ENCODE data around the gene LPP.

LPP gene

DNA sequence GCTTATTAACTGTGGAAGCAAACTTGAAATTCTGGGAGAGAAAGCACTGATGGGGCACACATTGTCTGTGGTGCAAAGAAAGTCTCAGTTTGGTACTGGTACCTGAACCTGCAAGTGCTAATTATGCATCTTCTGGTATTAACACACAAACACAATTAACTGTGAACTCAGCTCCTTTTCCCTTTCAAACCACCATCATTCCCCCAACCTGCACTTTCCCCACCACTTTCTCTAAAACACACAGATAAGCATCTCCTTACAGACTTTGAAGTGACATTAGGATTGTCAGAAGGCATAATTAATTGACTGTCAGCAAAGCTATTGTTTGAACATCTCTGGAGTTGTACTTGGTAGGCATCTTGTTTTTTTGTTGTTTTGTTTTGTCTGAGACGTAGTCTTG lies 565.6 kb downstream of the LPP start:
- Mint-ChIP-seq H3K36me3 (ENCODE audit: low read depth) (no peaks in the 10 kb centered on the region), H3K27ac (no peak overlapping the region), H3K27me3 (no peaks in the 10 kb centered on the region), H3K4me3 (no peak overlapping the region), H3K9me3 (no peaks in the 10 kb centered on the region), H3K4me1 (ENCODE audit: low read depth) (peaks cover 43% of the 10 kb centered on the region)
- no peak for DNase-seq

- H3K27ac Mint-ChIP-seq, result no peak overlapping the region
- no peak overlapping the region for H3K4me3 Mint-ChIP-seq
- no peak for DNase-seq
- H3K27me3 Mint-ChIP-seq, result no peaks in the 10 kb centered on the region
- peaks cover 44% of the 10 kb centered on the region for H3K4me1 Mint-ChIP-seq (ENCODE audit: low read depth)
- no peaks in the 10 kb centered on the region for H3K9me3 Mint-ChIP-seq
- no peaks in the 10 kb centered on the region for H3K36me3 Mint-ChIP-seq (ENCODE audit: low read depth)
Measured at GRCh38 chr3:188720215-188720614, 566.3 kb downstream of the LPP start.

- Mint-ChIP-seq H3K4me3 (no peak overlapping the region), H3K4me1 (ENCODE audit: low read depth) (peaks cover 46% of the 10 kb centered on the region), H3K9me3 (no peaks in the 10 kb centered on the region), H3K27ac (peak overlapping the region; percentile 24), H3K36me3 (ENCODE audit: low read depth) (no peaks in the 10 kb centered on the region), H3K27me3 (no peaks in the 10 kb centered on the region)
- no peak for DNase-seq
Measured at GRCh38 chr3:188720636-188721035, 566.7 kb downstream of the LPP start.

DNA sequence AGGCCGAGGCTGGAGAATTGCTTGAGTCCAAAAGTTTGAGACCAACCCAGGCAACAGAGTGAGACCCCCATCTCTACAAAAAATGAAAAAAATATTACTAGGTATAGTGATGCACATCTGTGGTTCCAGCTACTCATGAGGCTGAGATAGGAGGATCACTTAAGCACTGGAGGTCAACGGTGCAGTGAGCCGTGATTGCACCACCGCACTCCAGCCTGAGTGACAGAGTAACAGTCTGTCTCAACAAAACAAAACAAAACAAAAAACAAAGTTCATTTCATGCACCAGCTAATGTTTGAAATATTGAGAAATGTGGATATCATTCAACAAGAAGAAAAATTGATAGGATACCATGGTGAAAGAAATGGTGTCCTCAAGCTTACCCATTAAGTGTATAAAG lies 567.4 kb downstream of the LPP start:
- Mint-ChIP-seq H3K27me3 (no peaks in the 10 kb centered on the region), H3K4me3 (no peak overlapping the region), H3K27ac (no peak overlapping the region), H3K36me3 (ENCODE audit: low read depth) (no peaks in the 10 kb centered on the region), H3K4me1 (ENCODE audit: low read depth) (peaks cover 53% of the 10 kb centered on the region), H3K9me3 (no peaks in the 10 kb centered on the region)
- no peak for DNase-seq

DNA sequence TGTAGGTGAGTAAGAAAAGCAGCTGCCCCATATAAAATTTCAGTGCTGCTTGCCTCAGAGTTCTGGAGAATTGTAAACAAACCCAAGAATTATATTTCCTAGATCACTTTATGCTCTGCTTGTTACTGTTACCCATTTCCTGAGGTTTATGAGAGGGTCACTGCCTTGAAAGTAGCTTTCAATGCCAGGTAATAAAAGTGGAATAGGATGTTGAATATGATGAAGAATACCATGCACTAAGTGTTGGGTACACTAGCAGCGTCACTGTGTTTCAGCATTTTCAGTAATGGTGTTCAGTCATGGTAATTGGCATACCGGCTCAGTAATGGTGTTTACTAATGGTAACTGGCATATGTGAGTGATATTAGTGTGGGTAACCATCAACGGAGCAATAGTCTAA lies 568.0 kb downstream of the LPP start:
- peaks cover 58% of the 10 kb centered on the region for H3K4me1 Mint-ChIP-seq (ENCODE audit: low read depth)
- no peaks in the 10 kb centered on the region for H3K9me3 Mint-ChIP-seq
- H3K27ac Mint-ChIP-seq, result peak overlapping the region; percentile 38
- no peaks in the 10 kb centered on the region for H3K36me3 Mint-ChIP-seq (ENCODE audit: low read depth)
- no peak for DNase-seq
- no peak overlapping the region for H3K4me3 Mint-ChIP-seq
- H3K27me3 Mint-ChIP-seq, result no peaks in the 10 kb centered on the region

DNA sequence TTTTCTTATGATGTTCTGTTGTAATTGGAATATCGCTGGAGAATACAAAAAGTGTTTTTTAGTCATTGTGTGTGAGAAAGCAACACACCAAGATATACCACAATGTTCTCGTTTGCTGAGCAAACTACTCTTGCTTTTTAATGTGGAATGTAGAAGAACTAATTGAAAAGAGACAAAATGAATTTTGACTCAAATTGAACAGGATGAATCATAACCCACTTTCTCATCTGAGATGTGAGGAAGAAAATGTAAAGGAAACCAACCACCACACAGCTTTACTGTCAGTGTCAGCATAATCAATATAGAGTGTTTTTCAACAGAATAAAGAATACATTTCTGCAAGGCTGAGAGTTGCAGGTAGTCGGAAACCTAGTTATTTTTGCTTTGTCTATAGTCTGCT lies 569.0 kb downstream of the LPP start:
- H3K36me3 Mint-ChIP-seq (ENCODE audit: low read depth), result no peaks in the 10 kb centered on the region
- H3K4me1 Mint-ChIP-seq (ENCODE audit: low read depth), result peaks cover 65% of the 10 kb centered on the region
- H3K9me3 Mint-ChIP-seq, result no peaks in the 10 kb centered on the region
- H3K27me3 Mint-ChIP-seq, result no peaks in the 10 kb centered on the region
- H3K4me3 Mint-ChIP-seq, result no peak overlapping the region
- H3K27ac Mint-ChIP-seq, result peak overlapping the region; percentile 72
- DNase-seq, result no peak

DNA sequence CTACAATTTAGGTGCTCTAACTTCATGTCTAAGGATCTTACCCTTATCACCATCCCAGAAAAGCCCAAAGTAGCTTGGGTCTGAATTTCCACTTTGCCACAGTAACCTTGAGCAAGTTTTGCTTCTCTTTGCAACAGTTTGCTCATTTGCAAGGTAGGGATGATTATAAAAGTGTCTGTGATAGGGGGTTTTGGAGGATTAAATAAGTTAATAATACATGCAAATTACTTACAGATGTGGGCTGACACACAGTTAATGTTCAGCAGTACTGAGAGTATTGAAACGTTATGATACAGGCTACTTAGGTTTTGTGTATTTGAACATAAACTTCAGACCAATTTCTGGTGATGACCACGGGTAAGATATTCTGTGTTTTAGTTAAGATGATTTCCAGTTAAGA lies 573.1 kb downstream of the LPP start:
- DNase-seq, result no peak
- Mint-ChIP-seq H3K27ac (no peak overlapping the region), H3K4me1 (ENCODE audit: low read depth) (peaks cover 65% of the 10 kb centered on the region), H3K27me3 (no peaks in the 10 kb centered on the region), H3K36me3 (ENCODE audit: low read depth) (no peaks in the 10 kb centered on the region), H3K4me3 (no peak overlapping the region), H3K9me3 (no peaks in the 10 kb centered on the region)

- H3K4me1 Mint-ChIP-seq (ENCODE audit: low read depth), result peaks cover 51% of the 10 kb centered on the region
- peak overlapping the region; percentile 20 for H3K27ac Mint-ChIP-seq
Measured at GRCh38 chr3:188728371-188728896, 574.5 kb downstream of the LPP start.

DNA sequence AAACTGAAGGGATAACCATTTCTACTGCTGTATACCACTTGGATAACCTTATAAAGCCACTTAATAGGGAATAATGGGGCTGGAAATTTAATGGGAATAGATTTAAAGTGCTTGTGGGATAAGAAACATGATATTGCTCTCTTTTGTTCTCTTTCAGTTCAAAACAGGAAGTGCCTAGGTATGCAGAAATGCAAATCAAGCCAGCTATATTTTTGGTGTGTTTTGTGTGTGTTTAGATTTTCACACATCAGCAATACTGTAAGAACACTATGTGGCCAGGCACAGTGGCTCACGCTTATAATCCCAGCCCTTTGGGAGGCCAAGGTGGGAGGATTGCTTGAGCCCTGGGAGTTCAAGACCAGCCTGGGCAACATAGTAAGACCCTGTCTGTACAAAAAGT lies 575.5 kb downstream of the LPP start:
- no peak for DNase-seq
- H3K4me1 Mint-ChIP-seq (ENCODE audit: low read depth), result peaks cover 45% of the 10 kb centered on the region
- H3K27ac Mint-ChIP-seq, result no peak overlapping the region
- no peaks in the 10 kb centered on the region for H3K9me3 Mint-ChIP-seq
- H3K4me3 Mint-ChIP-seq, result no peak overlapping the region
- H3K36me3 Mint-ChIP-seq (ENCODE audit: low read depth), result no peaks in the 10 kb centered on the region
- H3K27me3 Mint-ChIP-seq, result no peaks in the 10 kb centered on the region

More at GRCh38 chr3:188728371-188728896, 574.5 kb downstream of the LPP start:
- no peaks in the 10 kb centered on the region for H3K27me3 Mint-ChIP-seq
- DNase-seq, result no peak
- no peak overlapping the region for H3K4me3 Mint-ChIP-seq
- no peaks in the 10 kb centered on the region for H3K9me3 Mint-ChIP-seq
- no peaks in the 10 kb centered on the region for H3K36me3 Mint-ChIP-seq (ENCODE audit: low read depth)

DNA sequence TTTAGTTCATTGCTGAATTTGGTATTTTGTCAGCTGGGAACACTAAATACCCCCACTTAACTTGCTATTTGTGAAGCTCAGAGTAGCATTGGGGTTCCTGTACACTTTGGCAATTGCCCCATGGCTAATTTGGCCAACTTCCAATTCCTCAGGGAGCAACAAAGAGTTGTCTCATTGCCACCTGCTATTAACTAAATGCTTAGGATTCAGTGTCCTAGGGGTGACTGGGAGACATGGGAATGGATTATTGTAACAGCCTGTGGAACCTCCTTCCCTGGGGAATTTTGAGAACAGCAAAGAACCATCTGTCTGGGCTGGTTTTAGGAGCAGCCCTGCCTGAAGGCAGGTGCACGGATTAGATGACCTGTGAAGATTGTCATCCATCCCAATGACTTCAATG lies 580.4 kb downstream of the LPP start:
- no peaks in the 10 kb centered on the region for H3K9me3 Mint-ChIP-seq
- DNase-seq, result no peak
- peaks cover 7% of the 10 kb centered on the region for H3K4me1 Mint-ChIP-seq (ENCODE audit: low read depth)
- no peak overlapping the region for H3K27ac Mint-ChIP-seq
- H3K36me3 Mint-ChIP-seq (ENCODE audit: low read depth), result no peaks in the 10 kb centered on the region
- no peaks in the 10 kb centered on the region for H3K27me3 Mint-ChIP-seq
- no peak overlapping the region for H3K4me3 Mint-ChIP-seq

DNA sequence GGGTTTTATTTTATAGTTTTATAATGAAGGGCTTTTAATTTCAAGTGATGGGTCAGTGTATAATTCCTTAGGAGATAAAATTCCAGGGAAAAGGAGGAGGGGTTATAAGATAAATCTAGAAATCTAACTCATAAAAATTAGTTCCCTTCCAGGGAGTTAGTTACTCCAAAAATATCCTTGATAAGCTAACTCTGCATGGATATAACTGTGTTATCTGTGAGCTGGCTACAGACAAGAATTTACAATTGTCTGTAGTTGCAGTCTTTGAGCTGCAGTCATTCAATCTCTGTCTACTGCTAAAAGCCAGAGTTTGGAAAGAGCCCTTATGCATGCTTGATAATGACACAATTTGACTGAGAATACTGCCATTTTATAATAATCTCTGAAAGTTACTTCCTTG lies 585.6 kb downstream of the LPP start:
- no peaks in the 10 kb centered on the region for H3K36me3 Mint-ChIP-seq (ENCODE audit: low read depth)
- no peak overlapping the region for H3K4me3 Mint-ChIP-seq
- H3K9me3 Mint-ChIP-seq, result no peaks in the 10 kb centered on the region
- no peaks in the 10 kb centered on the region for H3K27me3 Mint-ChIP-seq
- no peak for DNase-seq
- H3K27ac Mint-ChIP-seq, result no peak overlapping the region
- no peaks in the 10 kb centered on the region for H3K4me1 Mint-ChIP-seq (ENCODE audit: low read depth)

DNA sequence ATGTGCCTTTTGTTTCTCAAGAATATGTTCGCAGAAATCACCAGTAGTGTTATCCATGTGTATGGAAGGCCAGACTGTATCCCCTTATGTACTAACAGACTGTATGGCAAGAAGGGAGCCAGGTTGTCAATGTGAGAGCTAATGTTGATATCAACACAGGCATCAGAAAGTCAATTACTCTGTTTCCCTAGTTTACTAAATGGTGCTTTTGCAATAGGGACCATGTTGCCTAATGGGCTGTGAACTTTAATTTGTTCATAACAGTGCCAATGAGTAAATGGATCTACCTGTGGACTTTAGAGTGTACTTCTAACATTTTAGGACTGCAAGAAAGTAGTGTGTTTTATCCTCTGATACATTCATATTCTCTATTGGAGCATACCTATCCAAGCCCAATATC lies 586.1 kb downstream of the LPP start:
- no peak overlapping the region for H3K27ac Mint-ChIP-seq
- H3K27me3 Mint-ChIP-seq, result no peaks in the 10 kb centered on the region
- H3K4me1 Mint-ChIP-seq (ENCODE audit: low read depth), result no peaks in the 10 kb centered on the region
- no peak for DNase-seq
- H3K36me3 Mint-ChIP-seq (ENCODE audit: low read depth), result no peaks in the 10 kb centered on the region
- H3K9me3 Mint-ChIP-seq, result no peaks in the 10 kb centered on the region
- no peak overlapping the region for H3K4me3 Mint-ChIP-seq

- Mint-ChIP-seq H3K27ac (no peak overlapping the region), H3K4me3 (no peak overlapping the region), H3K9me3 (no peaks in the 10 kb centered on the region), H3K4me1 (ENCODE audit: low read depth) (peaks cover 2% of the 10 kb centered on the region), H3K27me3 (no peaks in the 10 kb centered on the region), H3K36me3 (ENCODE audit: low read depth) (no peaks in the 10 kb centered on the region)
- DNase-seq, result no peak
Measured at GRCh38 chr3:188742755-188743550, 589.0 kb downstream of the LPP start.

- Mint-ChIP-seq H3K4me3 (no peak overlapping the region), H3K36me3 (ENCODE audit: low read depth) (no peaks in the 10 kb centered on the region), H3K9me3 (no peaks in the 10 kb centered on the region), H3K27ac (no peak overlapping the region), H3K27me3 (no peaks in the 10 kb centered on the region), H3K4me1 (ENCODE audit: low read depth) (peaks cover 6% of the 10 kb centered on the region)
- DNase-seq, result no peak
Measured at GRCh38 chr3:188744166-188744565, 590.2 kb downstream of the LPP start.

GRCh38 chr3:188745031-188745430 lies 591.1 kb downstream of the LPP start:
- DNase-seq, result no peak
- Mint-ChIP-seq H3K4me3 (no peak overlapping the region), H3K9me3 (no peaks in the 10 kb centered on the region), H3K4me1 (ENCODE audit: low read depth) (peaks cover 11% of the 10 kb centered on the region), H3K36me3 (ENCODE audit: low read depth) (no peaks in the 10 kb centered on the region), H3K27me3 (no peaks in the 10 kb centered on the region), H3K27ac (no peak overlapping the region)

All from activated T-cell treated with anti-CD3 and anti-CD28 coated beads, Interleukin-2, amount 50 U/mL, for 24 hours (primary cell).